ENCODE data around the gene SPACA9.

Gene SPACA9

DNA sequence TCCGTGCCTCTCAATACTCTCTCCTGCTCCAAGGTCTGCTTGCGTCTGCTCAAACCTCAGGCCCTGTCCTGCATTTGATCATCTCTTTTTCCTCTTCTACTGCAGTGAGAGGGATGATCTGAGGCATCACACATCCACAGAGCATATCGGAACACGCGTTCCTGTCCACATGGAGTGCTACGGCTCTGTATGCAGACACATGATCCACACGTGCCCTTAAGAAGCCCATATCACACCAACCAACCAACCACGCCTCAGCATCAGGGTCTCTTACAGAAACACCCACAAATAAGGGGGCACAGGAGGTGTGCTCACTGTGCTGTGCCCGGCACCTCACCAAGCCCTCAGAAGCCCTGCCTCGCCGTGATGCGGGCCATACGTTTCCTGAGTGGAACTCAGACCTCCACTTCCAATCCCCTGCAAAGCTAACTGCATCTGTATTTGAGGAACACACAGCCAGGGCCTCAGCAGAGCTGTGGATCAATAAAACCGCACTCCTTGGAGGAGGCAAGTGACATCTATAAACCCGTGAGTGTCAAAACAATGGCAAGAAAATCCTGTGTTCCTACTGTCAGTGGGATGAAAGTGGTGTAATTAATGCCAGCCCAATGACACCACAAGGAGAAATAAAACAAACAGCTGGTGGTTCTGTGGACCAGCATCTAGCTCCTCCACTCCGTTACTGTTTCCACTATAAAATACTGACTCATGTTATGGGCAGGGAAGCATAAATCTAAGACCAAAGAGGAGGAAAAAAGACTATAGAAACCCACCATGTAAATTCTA lies 41.0 kb upstream of the SPACA9 start:
- Histone ChIP-seq H3K79me1 (replicated peaks; ENCODE audit: low read length, poor library complexity, severe bottlenecking) (no peaks in the 10 kb centered on the region), H3K27ac (ENCODE audit: low read length, poor library complexity, severe bottlenecking) (no peak overlapping the region), H3K27me3 (ENCODE audit: control insufficient read depth in 1 of 2, insufficient read depth in 1 of 2, low read length in 2 of 2) (peaks cover 13 to 17% of the 10 kb centered on the region in 2 experiments), H3K4ac (ENCODE audit: low read depth in 1 of 2, low read length in 2 of 2) (no peak overlapping the region), H4K8ac (ENCODE audit: low read length) (no peak overlapping the region), H3K36me3 (ENCODE audit: control insufficient read depth in 1 of 2, insufficient read depth in 2 of 2, low read depth in 1 of 2, low read length in 2 of 2) (no peaks in the 10 kb centered on the region), H3K14ac (ENCODE audit: low read length in 2 of 2) (no peak overlapping the region), H2BK5ac (ENCODE audit: low read depth, low read length, poor library complexity, severe bottlenecking) (no peak overlapping the region), H3K23ac (ENCODE audit: low read length in 2 of 2) (no peak overlapping the region), H2BK15ac (ENCODE audit: low read depth, poor library complexity, severe bottlenecking) (no peak overlapping the region), H3K4me3 (ENCODE audit: insufficient read depth in 1 of 2, low read depth in 1 of 2, low read length in 2 of 2) (no peak overlapping the region), H3K4me2 (ENCODE audit: low read length, poor library complexity, severe bottlenecking) (no peak overlapping the region), H2AFZ (ENCODE audit: low read depth, low read length) (no peak overlapping the region), H4K91ac (ENCODE audit: low read length) (no peak overlapping the region), H2AK5ac (ENCODE audit: low read length, severe bottlenecking) (no peak overlapping the region), H2BK120ac (ENCODE audit: low read depth, low read length) (no peak overlapping the region), H3K18ac (ENCODE audit: low read depth in 1 of 2, low read length in 2 of 2) (no peak overlapping the region), H3K4me1 (ENCODE audit: control insufficient read depth, insufficient read depth, low read depth, low read length) (peaks cover 2% of the 10 kb centered on the region), H2BK12ac (ENCODE audit: low read length in 2 of 2) (no peak overlapping the region), H3K9ac (ENCODE audit: low read length) (no peak overlapping the region), H3K9me3 (ENCODE audit: control insufficient read depth, low read length) (no peaks in the 10 kb centered on the region)
- no peak for DNase-seq
- 77% methylated on average over 15 of the region's 16 CpGs for WGBS

DNA sequence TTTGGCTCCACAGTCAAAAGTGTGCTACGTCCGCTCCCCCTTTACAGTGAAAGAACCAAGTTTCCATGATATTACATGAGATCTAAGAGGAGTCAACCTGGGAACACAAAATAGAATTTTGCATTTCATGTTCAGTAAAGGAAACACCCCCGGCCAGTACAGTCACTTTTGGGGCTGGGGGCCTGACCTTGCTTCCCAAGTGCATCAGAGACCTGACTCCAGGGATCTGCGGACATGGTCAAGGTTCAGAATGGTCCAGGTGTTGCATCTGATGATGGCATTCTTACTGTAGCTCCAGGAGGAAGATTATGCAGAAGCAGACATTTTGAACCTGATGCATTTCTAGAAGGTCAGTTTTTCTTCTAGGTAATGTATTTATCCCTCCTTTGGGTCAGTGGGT lies 40.4 kb upstream of the SPACA9 start:
- H4K8ac ChIP-seq (ENCODE audit: low read length): no peak overlapping the region
- no peak overlapping the region for H2AK5ac ChIP-seq (ENCODE audit: low read length, severe bottlenecking)
- no peak overlapping the region for H3K23ac ChIP-seq (ENCODE audit: low read length in 2 of 2)
- DNase-seq: no peak
- no peak overlapping the region for H3K4ac ChIP-seq (ENCODE audit: low read depth in 1 of 2, low read length in 2 of 2)
- H3K18ac ChIP-seq (ENCODE audit: low read depth in 1 of 2, low read length in 2 of 2): no peak overlapping the region
- no peak overlapping the region for H3K9ac ChIP-seq (ENCODE audit: low read length)
- no peak overlapping the region for H2BK5ac ChIP-seq (ENCODE audit: low read depth, low read length, poor library complexity, severe bottlenecking)
- no peaks in the 10 kb centered on the region for H3K9me3 ChIP-seq (ENCODE audit: control insufficient read depth, low read length)
- H4K91ac ChIP-seq (ENCODE audit: low read length): no peak overlapping the region
- H3K79me1 ChIP-seq (replicated peaks; ENCODE audit: low read length, poor library complexity, severe bottlenecking): no peaks in the 10 kb centered on the region
- H2BK12ac ChIP-seq (ENCODE audit: low read length in 2 of 2): no peak overlapping the region
- H3K4me1 ChIP-seq (ENCODE audit: control insufficient read depth, insufficient read depth, low read depth, low read length): peaks cover 2% of the 10 kb centered on the region
- 86% methylated on average over 4 of the region's 4 CpGs for WGBS
- no peak overlapping the region for H2AFZ ChIP-seq (ENCODE audit: low read depth, low read length)
- H3K4me2 ChIP-seq (ENCODE audit: low read length, poor library complexity, severe bottlenecking): no peak overlapping the region
- H3K27me3 ChIP-seq (ENCODE audit: control insufficient read depth in 1 of 2, insufficient read depth in 1 of 2, low read length in 2 of 2): peaks cover 8 to 13% of the 10 kb centered on the region in 2 experiments
- no peak overlapping the region for H3K14ac ChIP-seq (ENCODE audit: low read length in 2 of 2)
- H2BK15ac ChIP-seq (ENCODE audit: low read depth, poor library complexity, severe bottlenecking): no peak overlapping the region
- no peaks in the 10 kb centered on the region for H3K36me3 ChIP-seq (ENCODE audit: control insufficient read depth in 1 of 2, insufficient read depth in 2 of 2, low read depth in 1 of 2, low read length in 2 of 2)
- H3K27ac ChIP-seq (ENCODE audit: low read length, poor library complexity, severe bottlenecking): no peak overlapping the region
- no peak overlapping the region for H3K4me3 ChIP-seq (ENCODE audit: insufficient read depth in 1 of 2, low read depth in 1 of 2, low read length in 2 of 2)
- H2BK120ac ChIP-seq (ENCODE audit: low read depth, low read length): no peak overlapping the region

DNA sequence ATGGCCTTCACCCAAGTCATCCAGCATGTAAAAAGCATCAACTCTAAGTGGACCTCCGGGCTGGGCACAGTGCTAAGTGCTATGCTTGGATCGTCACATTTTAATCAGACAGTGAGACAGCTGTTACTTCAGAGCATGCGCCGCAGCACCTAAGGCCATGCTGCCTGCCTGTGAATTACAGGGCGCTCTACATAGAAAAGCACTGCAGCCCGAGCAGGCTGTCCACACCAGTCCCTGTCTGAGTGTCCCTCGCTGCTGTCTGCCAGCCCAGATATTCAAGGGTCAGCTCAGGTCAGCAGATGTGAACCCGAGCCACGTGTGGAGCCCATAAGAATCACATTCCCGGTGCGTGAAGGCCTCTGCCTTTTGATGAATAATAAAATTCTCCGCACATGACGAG lies 37.7 kb upstream of the SPACA9 start:
- H4K91ac ChIP-seq (ENCODE audit: low read length): no peak overlapping the region
- no peak overlapping the region for H2BK12ac ChIP-seq (ENCODE audit: low read length in 2 of 2)
- no peak overlapping the region for H3K18ac ChIP-seq (ENCODE audit: low read depth in 1 of 2, low read length in 2 of 2)
- H3K27me3 ChIP-seq (ENCODE audit: control insufficient read depth in 1 of 2, insufficient read depth in 1 of 2, low read length in 2 of 2): peaks cover 4 to 6% of the 10 kb centered on the region in 2 experiments
- 72% methylated on average over 13 of the region's 13 CpGs for WGBS
- H3K9ac ChIP-seq (ENCODE audit: low read length): no peak overlapping the region
- no peak overlapping the region for H3K4me2 ChIP-seq (ENCODE audit: low read length, poor library complexity, severe bottlenecking)
- no peak overlapping the region for H2BK15ac ChIP-seq (ENCODE audit: low read depth, poor library complexity, severe bottlenecking)
- no peak overlapping the region for H2BK120ac ChIP-seq (ENCODE audit: low read depth, low read length)
- H2AFZ ChIP-seq (ENCODE audit: low read depth, low read length): no peak overlapping the region
- no peak overlapping the region for H3K4ac ChIP-seq (ENCODE audit: low read depth in 1 of 2, low read length in 2 of 2)
- no peak overlapping the region for H4K8ac ChIP-seq (ENCODE audit: low read length)
- no peak overlapping the region for H3K27ac ChIP-seq (ENCODE audit: low read length, poor library complexity, severe bottlenecking)
- peaks cover 2% of the 10 kb centered on the region for H3K4me1 ChIP-seq (ENCODE audit: control insufficient read depth, insufficient read depth, low read depth, low read length)
- no peak overlapping the region for H3K23ac ChIP-seq (ENCODE audit: low read length in 2 of 2)
- DNase-seq: no peak
- H3K79me1 ChIP-seq (replicated peaks; ENCODE audit: low read length, poor library complexity, severe bottlenecking): no peaks in the 10 kb centered on the region
- no peak overlapping the region for H2BK5ac ChIP-seq (ENCODE audit: low read depth, low read length, poor library complexity, severe bottlenecking)
- no peak overlapping the region for H3K4me3 ChIP-seq (ENCODE audit: insufficient read depth in 1 of 2, low read depth in 1 of 2, low read length in 2 of 2)
- no peaks in the 10 kb centered on the region for H3K9me3 ChIP-seq (ENCODE audit: control insufficient read depth, low read length)
- H2AK5ac ChIP-seq (ENCODE audit: low read length, severe bottlenecking): no peak overlapping the region
- no peak overlapping the region for H3K14ac ChIP-seq (ENCODE audit: low read length in 2 of 2)
- H3K36me3 ChIP-seq (ENCODE audit: control insufficient read depth in 1 of 2, insufficient read depth in 2 of 2, low read depth in 1 of 2, low read length in 2 of 2): no peaks in the 10 kb centered on the region

DNA sequence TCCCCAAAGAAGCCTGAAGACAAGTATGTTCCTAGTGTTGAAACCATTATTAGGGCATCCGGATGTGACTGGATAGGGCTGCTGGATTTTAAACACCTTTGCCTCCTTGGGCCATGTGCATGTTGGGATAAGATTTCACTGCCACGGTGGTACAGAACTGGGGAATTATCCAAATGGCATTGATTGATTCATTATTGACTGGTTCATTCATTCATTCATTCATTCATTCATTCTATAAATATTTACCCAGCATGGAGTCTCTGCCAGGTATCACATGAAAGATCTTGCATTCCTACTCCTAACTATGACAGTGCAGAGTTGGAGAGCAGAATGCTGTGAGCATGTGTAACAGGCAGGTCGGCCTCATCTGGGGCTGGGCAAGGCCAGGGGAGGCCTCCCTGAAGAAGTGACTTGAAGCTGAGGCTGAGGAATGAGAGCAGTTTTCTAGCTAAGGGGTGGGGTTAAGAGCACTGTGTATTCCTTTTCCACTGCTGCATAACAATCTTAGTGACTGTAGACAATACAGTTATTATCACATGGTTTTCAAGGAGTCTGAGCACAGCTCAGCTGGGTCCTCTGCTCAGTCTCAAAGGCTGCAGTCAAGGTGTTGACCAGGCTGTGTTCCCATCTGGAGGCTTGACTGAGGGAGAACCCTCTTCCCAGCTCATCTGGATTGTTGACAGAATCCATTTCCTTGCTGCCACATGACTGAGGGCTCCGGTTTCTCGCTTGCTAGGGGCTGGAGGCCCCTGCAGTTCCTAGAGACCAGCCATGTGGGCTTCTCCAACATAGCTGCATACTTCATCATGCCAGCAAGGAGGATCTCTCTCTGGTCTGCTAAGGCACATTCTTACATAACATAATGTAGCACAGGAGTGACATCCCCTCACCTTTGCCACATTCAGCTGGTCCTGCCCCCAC lies 36.3 kb upstream of the SPACA9 start:
- H3K36me3 ChIP-seq (ENCODE audit: control insufficient read depth in 1 of 2, insufficient read depth in 2 of 2, low read depth in 1 of 2, low read length in 2 of 2): no peaks in the 10 kb centered on the region
- no peak overlapping the region for H2BK15ac ChIP-seq (ENCODE audit: low read depth, poor library complexity, severe bottlenecking)
- H3K4me3 ChIP-seq (ENCODE audit: insufficient read depth in 1 of 2, low read depth in 1 of 2, low read length in 2 of 2): no peak overlapping the region
- H3K18ac ChIP-seq (ENCODE audit: low read depth in 1 of 2, low read length in 2 of 2): no peak overlapping the region
- H3K9me3 ChIP-seq (ENCODE audit: control insufficient read depth, low read length): no peaks in the 10 kb centered on the region
- no peaks in the 10 kb centered on the region for H3K79me1 ChIP-seq (replicated peaks; ENCODE audit: low read length, poor library complexity, severe bottlenecking)
- 94% methylated on average over 4 of the region's 5 CpGs for WGBS
- H3K4ac ChIP-seq (ENCODE audit: low read depth in 1 of 2, low read length in 2 of 2): no peak overlapping the region
- no peak overlapping the region for H2BK12ac ChIP-seq (ENCODE audit: low read length in 2 of 2)
- no peak overlapping the region for H2AK5ac ChIP-seq (ENCODE audit: low read length, severe bottlenecking)
- DNase-seq: no peak
- H3K4me1 ChIP-seq (ENCODE audit: control insufficient read depth, insufficient read depth, low read depth, low read length): peaks cover 2% of the 10 kb centered on the region
- peaks cover 5 to 16% of the 10 kb centered on the region in 2 experiments for H3K27me3 ChIP-seq (ENCODE audit: control insufficient read depth in 1 of 2, insufficient read depth in 1 of 2, low read length in 2 of 2)
- H3K4me2 ChIP-seq (ENCODE audit: low read length, poor library complexity, severe bottlenecking): no peak overlapping the region
- H3K27ac ChIP-seq (ENCODE audit: low read length, poor library complexity, severe bottlenecking): no peak overlapping the region
- no peak overlapping the region for H2AFZ ChIP-seq (ENCODE audit: low read depth, low read length)
- H4K8ac ChIP-seq (ENCODE audit: low read length): no peak overlapping the region
- no peak overlapping the region for H2BK5ac ChIP-seq (ENCODE audit: low read depth, low read length, poor library complexity, severe bottlenecking)
- H4K91ac ChIP-seq (ENCODE audit: low read length): no peak overlapping the region
- H3K23ac ChIP-seq (ENCODE audit: low read length in 2 of 2): peak overlapping the region in 1 of 2 experiments; percentile 56
- H3K9ac ChIP-seq (ENCODE audit: low read length): no peak overlapping the region
- H2BK120ac ChIP-seq (ENCODE audit: low read depth, low read length): no peak overlapping the region
- no peak overlapping the region for H3K14ac ChIP-seq (ENCODE audit: low read length in 2 of 2)

All from mesenchymal stem cell (in vitro differentiated cells and primary cell).